ENCODE measurements around the gene TMPO. TPM values are rescaled to one million over a fixed set of nuclear protein-coding genes. Genes with fewer than 3 reads are reported as not detected.
A peak's percentile ranks its signal among the peaks of the same experiment; 100 is the strongest.

Gene TMPO
- total RNA-seq, 1 experiment from 2014 or later, result 212 TPM

- H3K27me3 ChIP-seq (replicated peaks; ENCODE audit: control insufficient read depth, insufficient read depth, low read length), result no peaks in the 10 kb centered on the region
- Mint-ChIP-seq H3K27ac (ENCODE audit: unreplicated experiment) (no peak overlapping the region), H3K27me3 (ENCODE audit: insufficient read depth, unreplicated experiment) (no peaks in the 10 kb centered on the region), H3K9me3 (ENCODE audit: unreplicated experiment) (no peaks in the 10 kb centered on the region), H3K4me1 (ENCODE audit: low read depth, unreplicated experiment) (peaks cover 10% of the 10 kb centered on the region), H3K4me3 (ENCODE audit: unreplicated experiment) (no peak overlapping the region), H3K36me3 (ENCODE audit: insufficient read depth, unreplicated experiment) (no peaks in the 10 kb centered on the region)
- ChIA-PET POLR2A (no interaction called here), CTCF (no interaction called here)
- H3K4me3 ChIP-seq (ENCODE audit: low read depth, low read length), result no peak overlapping the region
- TF ChIP-seq CTCF (IDR thresholded peaks at IDR 0.05; ENCODE audit: insufficient read depth in 1 of 2, low read depth in 1 of 2, low read length in 1 of 2, severe bottlenecking in 1 of 2, unreplicated experiment in 1 of 2), result no peak
- no peak for DNase-seq
- H3K4me1 ChIP-seq, result peaks cover 6% of the 10 kb centered on the region; the same call in 1 of the 2 replicates
- H3K9me3 ChIP-seq, result no peaks in the 10 kb centered on the region
- intact Hi-C loops (cut with micrococcal nuclease; ENCODE audit: unreplicated experiment), result no loop called here
- H3K36me3 ChIP-seq (ENCODE audit: control insufficient read depth, insufficient read depth, low read length), result no peaks in the 10 kb centered on the region
- BruUV-seq (replicated peaks), result no TSS peak
These were observed 44.3 kb upstream of the TMPO start for GRCh38 chr12:98471085-98471484.

- H3K4me3 Mint-ChIP-seq (ENCODE audit: unreplicated experiment), result peak overlapping the region; percentile 39
These were observed 39.9 kb upstream of the TMPO start for GRCh38 chr12:98475565-98475908.

GRCh38 chr12:98478606-98479005 is 36.8 kb upstream of the TMPO start:
- CTCF ChIA-PET, result no interaction called here
- H3K4me3 ChIP-seq (ENCODE audit: low read depth, low read length), result no peak overlapping the region
- no TSS peak for BruUV-seq (replicated peaks)
- POLR2A ChIA-PET, result no interaction called here
- intact Hi-C loops (cut with micrococcal nuclease; ENCODE audit: unreplicated experiment), result no loop called here
- H3K27me3 ChIP-seq (replicated peaks; ENCODE audit: control insufficient read depth, insufficient read depth, low read length), result no peaks in the 10 kb centered on the region
- Mint-ChIP-seq H3K9me3 (ENCODE audit: unreplicated experiment) (peaks cover 12% of the 10 kb centered on the region), H3K4me3 (ENCODE audit: unreplicated experiment) (no peak overlapping the region), H3K27ac (ENCODE audit: unreplicated experiment) (no peak overlapping the region), H3K36me3 (ENCODE audit: insufficient read depth, unreplicated experiment) (no peaks in the 10 kb centered on the region), H3K27me3 (ENCODE audit: insufficient read depth, unreplicated experiment) (no peaks in the 10 kb centered on the region), H3K4me1 (ENCODE audit: low read depth, unreplicated experiment) (peaks cover 10% of the 10 kb centered on the region)
- TF ChIP-seq CTCF (IDR thresholded peaks at IDR 0.05; ENCODE audit: insufficient read depth in 1 of 2, low read depth in 1 of 2, low read length in 1 of 2, severe bottlenecking in 1 of 2, unreplicated experiment in 1 of 2), result no peak
- no peak for DNase-seq
- H3K9me3 ChIP-seq, result no peaks in the 10 kb centered on the region
- H3K4me1 ChIP-seq, result peaks cover 6% of the 10 kb centered on the region; the same call in 1 of the 2 replicates
- no peaks in the 10 kb centered on the region for H3K36me3 ChIP-seq (ENCODE audit: control insufficient read depth, insufficient read depth, low read length)

More at GRCh38 chr12:98475565-98475908, 39.9 kb upstream of the TMPO start:
- H3K4me1 Mint-ChIP-seq (ENCODE audit: low read depth, unreplicated experiment), result peaks cover 10% of the 10 kb centered on the region
- Histone ChIP-seq H3K4me1 (peaks cover 6% of the 10 kb centered on the region; the same call in 1 of the 2 replicates), H3K4me3 (ENCODE audit: low read depth, low read length) (no peak overlapping the region), H3K36me3 (ENCODE audit: control insufficient read depth, insufficient read depth, low read length) (no peaks in the 10 kb centered on the region), H3K9me3 (no peaks in the 10 kb centered on the region), H3K27me3 (replicated peaks; ENCODE audit: control insufficient read depth, insufficient read depth, low read length) (no peaks in the 10 kb centered on the region)
- no TSS peak for BruUV-seq (replicated peaks)
- H3K27me3 Mint-ChIP-seq (ENCODE audit: insufficient read depth, unreplicated experiment), result no peaks in the 10 kb centered on the region
- TF ChIP-seq CTCF (IDR thresholded peaks at IDR 0.05; ENCODE audit: insufficient read depth in 1 of 2, low read depth in 1 of 2, low read length in 1 of 2, severe bottlenecking in 1 of 2, unreplicated experiment in 1 of 2), result no peak
- intact Hi-C loops (cut with micrococcal nuclease; ENCODE audit: unreplicated experiment), result loop anchor here (2.0 kb wide), 1 partner anchor 15 kb away; no protein-coding TSS in a partner anchor
- ChIA-PET POLR2A (no interaction called here), CTCF (interaction anchor here (0.6 to 0.7 kb wide), 2 partner anchors 16 to 29 kb away, joined by 3 to 4 read pairs; no protein-coding TSS in a partner anchor)
- peak overlapping the region; percentile 93 for H3K27ac Mint-ChIP-seq (ENCODE audit: unreplicated experiment)
- H3K9me3 Mint-ChIP-seq (ENCODE audit: unreplicated experiment), result peaks cover 12% of the 10 kb centered on the region
- no peaks in the 10 kb centered on the region for H3K36me3 Mint-ChIP-seq (ENCODE audit: insufficient read depth, unreplicated experiment)
- DNase-seq, result no peak
